HFFc6 (cell line): ENCODE data around the gene KIRREL3. TPM values are rescaled to one million over a fixed set of nuclear protein-coding genes. Genes with fewer than 3 reads are reported as not detected.

Experiments used
- DNase-seq: peaks from one replicate; pipeline ENCODE4 v3.0.0-alpha.2; 2018
- H3K27ac Mint-ChIP-seq: 2 replicates; pipeline ENCODE4 v1.8.0; 2020; ENCODE audit warnings: mild to moderate bottlenecking, mixed read lengths
- H3K27me3 Mint-ChIP-seq: 2 replicates; pipeline ENCODE4 v1.8.0; 2021; ENCODE audit warnings: mild to moderate bottlenecking, moderate library complexity, mixed read lengths; ENCODE audit not compliant: insufficient read depth
- H3K36me3 Mint-ChIP-seq: 2 replicates; pipeline ENCODE4 v1.8.0; 2021; ENCODE audit warnings: low read depth, mixed read lengths
- H3K4me1 Mint-ChIP-seq: 2 replicates; pipeline ENCODE4 v1.8.0; 2020; ENCODE audit warnings: low read depth, mixed read lengths
- H3K4me3 Mint-ChIP-seq: 2 replicates; pipeline ENCODE4 v1.8.0; 2020; ENCODE audit warnings: mild to moderate bottlenecking, moderate library complexity, mixed read lengths
- H3K9me3 Mint-ChIP-seq: 2 replicates; pipeline ENCODE4 v1.8.0; 2020; ENCODE audit warnings: mild to moderate bottlenecking, mixed read lengths
- CTCF ChIP-seq: fragments of 200-600 bp; sonication (generic); IDR thresholded peaks from 2 replicates; pipeline ENCODE4 v1.5.0; 2021; ENCODE audit warnings: antibody characterized with exemption, mild to moderate bottlenecking
- total RNA-seq, 6 experiments: library from RNA; stranded (reverse); fragmentation: NEBNext Ultra II Directional; extraction: Animal tissue kit (Norgen Biotek cat#: 25700); gene quantifications; 2 replicates in 1 of 6; 3 replicates in 5 of 6; pipeline ENCODE4 v1.2.3, GENCODE V29; 2021

The KIRREL3 gene
- total RNA-seq, 6 experiments from 2014 or later, result 22.2 to 38.2 (median 33.2) TPM

- Mint-ChIP-seq H3K4me1 (peaks cover 6% of the 10 kb centered on the region; the same call in 1 of the 2 replicates), H3K9me3 (no peaks in the 10 kb centered on the region), H3K4me3 (no peak overlapping the region), H3K36me3 (peaks cover 12% of the 10 kb centered on the region), H3K27ac (no peak overlapping the region), H3K27me3 (peaks cover 9% of the 10 kb centered on the region)
- TF ChIP-seq CTCF, result no peak
- DNase-seq, result no peak
Measured at GRCh38 chr11:126420698-126421256, 579.8 kb downstream of the KIRREL3 start.

GRCh38 chr11:126419801-126420697 is 580.5 kb downstream of the KIRREL3 start:
- H3K4me1 Mint-ChIP-seq, result peaks cover 6% of the 10 kb centered on the region; the same call in 1 of the 2 replicates
- no peaks in the 10 kb centered on the region for H3K9me3 Mint-ChIP-seq
- H3K36me3 Mint-ChIP-seq, result peaks cover 11% of the 10 kb centered on the region
- no peak overlapping the region for H3K4me3 Mint-ChIP-seq
- no peak for TF ChIP-seq CTCF
- DNase-seq, result no peak
- H3K27me3 Mint-ChIP-seq, result peaks cover 9% of the 10 kb centered on the region
- H3K27ac Mint-ChIP-seq, result peak overlapping the region; percentile 3; the same call in 1 of the 2 replicates

- Mint-ChIP-seq H3K36me3 (peaks cover 7% of the 10 kb centered on the region), H3K27ac (no peak overlapping the region), H3K27me3 (peaks cover 7% of the 10 kb centered on the region), H3K4me3 (no peak overlapping the region), H3K4me1 (peaks cover 6% of the 10 kb centered on the region; the same call in 1 of the 2 replicates), H3K9me3 (no peaks in the 10 kb centered on the region)
- no peak for DNase-seq
- TF ChIP-seq CTCF, result no peak
Measured at GRCh38 chr11:126418887-126419286, 581.7 kb downstream of the KIRREL3 start.

GRCh38 chr11:126417091-126417862 is 583.3 kb downstream of the KIRREL3 start:
- Mint-ChIP-seq H3K27me3 (peaks cover 7% of the 10 kb centered on the region), H3K4me3 (no peak overlapping the region), H3K9me3 (no peaks in the 10 kb centered on the region), H3K27ac (no peak overlapping the region), H3K4me1 (peaks cover 6% of the 10 kb centered on the region; the same call in 1 of the 2 replicates), H3K36me3 (peaks cover 9% of the 10 kb centered on the region)
- DNase-seq, result no peak
- TF ChIP-seq CTCF, result no peak

GRCh38 chr11:126416542-126417090 is 584.0 kb downstream of the KIRREL3 start:
- peaks cover 14% of the 10 kb centered on the region for H3K36me3 Mint-ChIP-seq
- peaks cover 6% of the 10 kb centered on the region; the same call in 1 of the 2 replicates for H3K4me1 Mint-ChIP-seq
- TF ChIP-seq CTCF, result no peak
- H3K27me3 Mint-ChIP-seq, result peaks cover 3% of the 10 kb centered on the region
- H3K9me3 Mint-ChIP-seq, result no peaks in the 10 kb centered on the region
- no peak for DNase-seq
- peak overlapping the region; percentile 70; the same call in 1 of the 2 replicates for H3K27ac Mint-ChIP-seq
- peak overlapping the region; percentile 43; the same call in 1 of the 2 replicates for H3K4me3 Mint-ChIP-seq
